Stimulated activated naive CD4-positive, alpha-beta T cell (primary cell): ENCODE results near the gene SPRYD4.

Experiments
- DNase-seq, 6 experiments: peaks; one replicate each; lab custom pipeline; 2025; lab: John Stamatoyannopoulos, UW

Gene SPRYD4

GRCh38 chr12:56521590-56522371, 53.4 kb downstream of the SPRYD4 start, which contains the start of gene RBMS2:
RBMS2 (plus strand) TSS chr12:56521820; CDS start chr12:56522024, 204 bp downstream.
- DNase-seq = peak; percentile 24 to 56 (median 43)

DNA sequence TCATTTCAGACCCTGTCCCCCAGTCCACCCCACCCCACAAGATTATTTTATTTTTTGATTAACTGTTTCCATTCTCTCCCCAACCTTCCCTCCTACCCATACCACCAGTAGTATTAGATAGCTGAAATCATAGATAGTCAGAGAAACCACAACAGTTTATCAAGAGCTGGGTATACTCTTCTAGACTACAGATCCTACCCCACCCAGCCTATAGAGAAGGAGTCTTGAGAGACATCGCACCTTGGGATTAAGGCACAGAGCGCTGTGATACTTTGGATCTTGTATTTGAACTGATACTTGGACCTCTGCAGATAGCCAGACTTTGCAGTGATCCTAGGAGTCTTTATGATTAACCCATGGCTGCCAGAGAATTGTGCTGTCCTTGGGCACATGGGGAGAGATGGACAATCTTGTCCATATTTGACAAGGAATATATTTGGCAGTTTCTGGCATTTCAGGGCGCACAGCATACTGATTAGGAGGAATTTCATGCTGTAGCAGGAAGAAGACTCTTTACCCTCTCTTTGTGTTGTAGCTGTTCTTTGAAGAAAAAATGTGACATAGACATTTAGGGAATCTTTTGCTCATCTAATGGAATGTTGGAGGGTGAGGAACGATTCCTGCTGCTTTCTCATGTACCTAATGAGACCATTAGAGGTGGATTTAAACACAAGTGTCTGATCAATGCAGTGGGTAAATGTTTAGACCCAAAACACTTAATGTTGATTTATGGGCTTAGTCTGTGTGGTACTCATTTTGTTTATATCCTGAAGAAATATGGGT, 54.2 kb downstream of the SPRYD4 start:
- DNase-seq = no peak

GRCh38 chr12:56528846-56529245, 60.5 kb downstream of the SPRYD4 start:
- DNase-seq = no peak
